Ascending aorta (tissue), 2 donors: ENCODE measurements around the gene CTSD. TPM values are rescaled to one million over a fixed set of nuclear protein-coding genes. Genes with fewer than 3 reads are reported as not detected.
"Not testable (repeated sequence)": the region's sequence is repeated elsewhere in the genome, so short reads cannot be mapped to it uniquely, and the experiment has no call there.

ENCODE experiments used
- DNase-seq, 2 donors: peaks; one replicate each; pipeline ENCODE4 v3.0.0-alpha.2; 2019; ENCODE audit warnings: low spot score in 2 of 2
- H3K27ac ChIP-seq, 2 donors: fragments of 200-600 bp; sonication (generic); one replicate each; pipeline ENCODE4 v1.5.1; 2016 to 2017; ENCODE audit warnings: mild to moderate bottlenecking in 1 of 2
- H3K27me3 ChIP-seq: fragments of 200-600 bp; sonication (generic); one replicate; pipeline ENCODE4 v1.5.1; 2017
- H3K36me3 ChIP-seq, 2 donors: fragments of 200-600 bp; sonication (generic); one replicate each; pipeline ENCODE4 v1.5.1; 2016
- H3K4me1 ChIP-seq, 2 donors: fragments of 200-600 bp; sonication (generic); one replicate each; pipeline ENCODE4 v1.5.1; 2016 to 2017; ENCODE audit warnings: mild to moderate bottlenecking in 1 of 2
- H3K4me3 ChIP-seq, 2 donors: fragments of 200-600 bp; sonication (generic); one replicate each; pipeline ENCODE4 v1.5.1; 2016 to 2017; ENCODE audit warnings: mild to moderate bottlenecking in 1 of 2
- H3K9me3 ChIP-seq, 2 donors: fragments of 200-600 bp; sonication (generic); one replicate each; pipeline ENCODE4 v1.5.1; 2016
- CTCF ChIP-seq, 3 experiments: fragments of 200-600 bp in 2 of 3; fragments of 450-650 bp in 1 of 3; sonication (generic) in 2 of 3; IDR thresholded peaks; one replicate each; pipeline ENCODE4 v1.5.1; 2016 to 2019; ENCODE audit warnings: antibody characterized with exemption in 3 of 3, mild to moderate bottlenecking in 1 of 3, moderate library complexity in 1 of 3
- intact Hi-C: fragments of 100-400 bp; cut with DNase I; formaldehyde crosslinking; loops from one replicate; pipeline ENCODE4 v1.15.1; 2023
- total RNA-seq: library from RNA; depleted of rRNA; stranded (reverse); fragments of >200 nt; gene quantifications from one replicate; pipeline ENCODE4 v1.1.0, GENCODE V29; 2016

Gene CTSD
- total RNA-seq, 1 donor from 2014 or later: 777 TPM

DNA sequence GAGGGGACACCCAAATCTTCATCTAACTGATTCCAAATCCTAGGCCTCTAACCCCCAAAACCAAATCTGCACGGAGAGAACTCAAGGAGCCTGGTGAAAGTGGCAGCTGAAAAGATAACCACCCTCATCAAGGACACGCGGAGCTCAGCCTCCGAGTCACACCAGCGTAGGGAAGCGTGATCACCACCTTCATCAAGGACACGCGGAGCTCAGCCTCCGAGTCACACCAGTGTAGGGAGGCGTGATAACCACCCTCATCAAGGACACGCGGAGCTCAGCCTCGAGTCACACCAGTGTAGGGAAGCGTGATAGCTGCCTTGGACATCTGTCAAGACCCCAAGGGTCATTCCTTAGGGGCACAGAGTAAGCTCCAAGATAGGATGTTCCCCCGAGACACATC, 41.8 kb upstream of the CTSD start:
- DNase-seq: no peak
- H3K4me1 ChIP-seq: no peaks in the 10 kb centered on the region
- H3K27ac ChIP-seq: no peak overlapping the region
- no peak for TF ChIP-seq CTCF (IDR thresholded peaks at IDR 0.05)
- no peaks in the 10 kb centered on the region for H3K27me3 ChIP-seq
- no peaks in the 10 kb centered on the region for H3K36me3 ChIP-seq
- no peak overlapping the region for H3K4me3 ChIP-seq
- H3K9me3 ChIP-seq: no peaks in the 10 kb centered on the region
- intact Hi-C loops: no loop called here

DNA sequence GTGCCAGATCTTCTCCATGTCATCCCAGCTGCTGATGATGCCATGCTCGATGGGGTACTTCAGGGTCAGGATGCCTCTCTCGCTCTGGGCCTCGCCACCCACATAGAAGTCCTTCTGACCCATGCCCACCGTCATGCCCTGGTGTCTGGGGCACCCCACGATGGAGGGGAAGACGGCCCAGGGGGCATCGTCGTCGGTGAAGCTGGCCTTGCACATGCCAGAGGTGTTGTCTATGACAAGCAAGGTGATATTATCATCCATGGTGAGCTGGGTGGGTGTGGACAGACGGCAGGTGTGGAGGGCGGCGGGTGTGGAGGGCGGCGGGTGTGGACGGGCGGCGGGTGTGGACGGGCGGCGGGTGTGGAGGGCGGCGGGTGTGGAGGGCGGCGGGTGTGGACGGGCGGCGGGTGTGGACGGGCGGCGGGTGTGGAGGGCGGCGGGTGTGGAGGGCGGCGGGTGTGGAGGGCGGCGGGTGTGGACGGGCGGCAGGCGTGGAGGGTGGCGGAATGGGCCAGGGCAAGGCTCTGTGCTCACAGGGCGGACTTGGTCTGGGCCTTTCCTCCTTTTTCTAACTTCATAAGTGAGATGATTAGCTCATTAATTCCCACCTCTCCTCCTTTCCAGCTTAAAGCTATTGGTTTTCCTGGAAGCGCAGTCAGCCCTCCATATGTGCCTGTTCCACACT, 40.2 kb upstream of the CTSD start:
- H3K4me1 ChIP-seq, H3K36me3 ChIP-seq, intact Hi-C loops, H3K4me3 ChIP-seq, H3K27ac ChIP-seq, H3K9me3 ChIP-seq, H3K27me3 ChIP-seq, DNase-seq: not testable (repeated sequence)

GRCh38 chr11:1803246-1803645, 39.5 kb upstream of the CTSD start:
- Histone ChIP-seq H3K36me3 (no peaks in the 10 kb centered on the region), H3K9me3 (no peaks in the 10 kb centered on the region), H3K4me1 (no peaks in the 10 kb centered on the region), H3K4me3 (no peak overlapping the region), H3K27me3 (no peaks in the 10 kb centered on the region), H3K27ac (no peak overlapping the region)
- intact Hi-C loops: no loop called here
- no peak for DNase-seq
- TF ChIP-seq CTCF (IDR thresholded peaks at IDR 0.05): no peak

- no peaks in the 10 kb centered on the region for H3K27me3 ChIP-seq
- no peak for TF ChIP-seq CTCF (IDR thresholded peaks at IDR 0.05)
- intact Hi-C loops: no loop called here
These were observed 33.8 kb upstream of the CTSD start for GRCh38 chr11:1797391-1798125.

GRCh38 chr11:1796413-1797011, 32.8 kb upstream of the CTSD start:
- H3K4me3 ChIP-seq: no peak overlapping the region
- H3K9me3 ChIP-seq: no peaks in the 10 kb centered on the region
- H3K4me1 ChIP-seq: no peaks in the 10 kb centered on the region
- H3K27ac ChIP-seq: no peak overlapping the region
- no peaks in the 10 kb centered on the region for H3K27me3 ChIP-seq
- TF ChIP-seq CTCF (IDR thresholded peaks at IDR 0.05): no peak
- no peak for DNase-seq
- intact Hi-C loops: no loop called here
- H3K36me3 ChIP-seq: no peaks in the 10 kb centered on the region

More at GRCh38 chr11:1797391-1798125, 33.8 kb upstream of the CTSD start:
- H3K27ac ChIP-seq: no peak overlapping the region
- DNase-seq: no peak
- no peaks in the 10 kb centered on the region for H3K9me3 ChIP-seq
- no peaks in the 10 kb centered on the region for H3K36me3 ChIP-seq
- H3K4me1 ChIP-seq: no peaks in the 10 kb centered on the region
- no peak overlapping the region for H3K4me3 ChIP-seq

- no peak for TF ChIP-seq CTCF (IDR thresholded peaks at IDR 0.05)
- no peak for DNase-seq
- Histone ChIP-seq H3K4me1 (no peaks in the 10 kb centered on the region), H3K27ac (no peak overlapping the region), H3K27me3 (no peaks in the 10 kb centered on the region), H3K9me3 (no peaks in the 10 kb centered on the region), H3K4me3 (no peak overlapping the region), H3K36me3 (no peaks in the 10 kb centered on the region)
- intact Hi-C loops: no loop called here
These were observed 29.4 kb upstream of the CTSD start for GRCh38 chr11:1793081-1793480.
